ENCODE results near the gene CHST11. TPM values are rescaled to one million over a fixed set of nuclear protein-coding genes. Genes with fewer than 3 reads are reported as not detected.

The CHST11 gene
- total and polyA plus RNA-seq, 9 of the 15 experiments (the other 6 are each of a cell fraction or from before 2014, with no cell fraction given), result 2.3 to 38.7 (median 15.0) TPM

DNA sequence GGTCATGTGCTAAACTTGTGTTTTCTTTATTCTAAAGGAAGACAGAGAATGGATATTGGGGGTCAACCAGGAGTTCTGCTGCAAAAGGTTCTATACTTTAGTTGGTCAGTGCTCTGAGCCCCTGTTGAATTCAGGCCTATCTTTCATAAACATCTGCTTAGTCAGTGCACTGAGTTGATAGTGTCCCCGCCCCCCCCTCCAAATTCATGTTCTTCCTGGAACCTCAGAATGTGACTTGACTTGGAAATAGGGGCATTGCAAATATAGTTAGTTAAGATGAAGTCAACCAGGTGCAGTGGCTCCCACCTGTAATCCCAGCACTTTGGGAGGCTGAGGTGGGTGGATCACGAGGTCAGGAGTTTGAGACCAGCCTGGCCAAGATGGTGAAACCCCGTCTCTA is 23.3 kb downstream of the CHST11 start (continued):
- 0 out of 2 replicates have a peak, but pooled peaks have one; percentile 32 for TF ChIP-seq JUND (IDR thresholded peaks at IDR 0.05; ENCODE audit: borderline replicate concordance, low read depth, low read length)
- peak; percentile 25; the same call in 1 of the 3 replicates for TF ChIP-seq JUND (tag; IDR thresholded peaks at IDR 0.05; ENCODE audit: borderline replicate concordance, low read depth, low read length)
- TF ChIP-seq, protein P1, sequence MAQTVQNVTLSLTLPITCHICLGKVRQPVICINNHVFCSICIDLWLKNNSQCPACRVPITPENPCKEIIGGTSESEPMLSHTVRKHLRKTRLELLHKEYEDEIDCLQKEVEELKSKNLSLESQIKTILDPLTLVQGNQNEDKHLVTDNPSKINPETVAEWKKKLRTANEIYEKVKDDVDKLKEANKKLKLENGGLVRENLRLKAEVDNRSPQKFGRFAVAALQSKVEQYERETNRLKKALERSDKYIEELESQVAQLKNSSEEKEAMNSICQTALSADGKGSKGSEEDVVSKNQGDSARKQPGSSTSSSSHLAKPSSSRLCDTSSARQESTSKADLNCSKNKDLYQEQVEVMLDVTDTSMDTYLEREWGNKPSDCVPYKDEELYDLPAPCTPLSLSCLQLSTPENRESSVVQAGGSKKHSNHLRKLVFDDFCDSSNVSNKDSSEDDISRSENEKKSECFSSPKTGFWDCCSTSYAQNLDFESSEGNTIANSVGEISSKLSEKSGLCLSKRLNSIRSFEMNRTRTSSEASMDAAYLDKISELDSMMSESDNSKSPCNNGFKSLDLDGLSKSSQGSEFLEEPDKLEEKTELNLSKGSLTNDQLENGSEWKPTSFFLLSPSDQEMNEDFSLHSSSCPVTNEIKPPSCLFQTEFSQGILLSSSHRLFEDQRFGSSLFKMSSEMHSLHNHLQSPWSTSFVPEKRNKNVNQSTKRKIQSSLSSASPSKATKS (CRISPR knock-in tag; IDR thresholded peaks at IDR 0.05), result no peak
- TF ChIP-seq GTF3C2 (IDR thresholded peaks at IDR 0.05; ENCODE audit: borderline replicate concordance, extremely low read depth, insufficient read length), result no peak
- no peak for TF ChIP-seq KAT8 (IDR thresholded peaks at IDR 0.05; ENCODE audit: low read depth)
- TF ChIP-seq RFX1 (IDR thresholded peaks at IDR 0.05), result no peak
- TF ChIP-seq CBFA2T3 (IDR thresholded peaks at IDR 0.05), result peak; percentile 70
- peak; percentile 47 for TF ChIP-seq TCF3 (CRISPR knock-in tag; IDR thresholded peaks at IDR 0.05)
- no peak for TF ChIP-seq ADNP (tag; IDR thresholded peaks at IDR 0.05)
- TF ChIP-seq ZBTB12 (CRISPR knock-in tag; IDR thresholded peaks at IDR 0.05), result no peak
- no peak for TF ChIP-seq WHSC1 (IDR thresholded peaks at IDR 0.05; ENCODE audit: low read length)
- TF ChIP-seq HSF4 (CRISPR knock-in tag; IDR thresholded peaks at IDR 0.05; ENCODE audit: borderline replicate concordance), result no peak
- TF ChIP-seq CBX1 (IDR thresholded peaks at IDR 0.05; ENCODE audit: low read depth), result no peak
- TF ChIP-seq ZNF445 (CRISPR knock-in tag; IDR thresholded peaks at IDR 0.05; ENCODE audit: low read depth), result no peak
- TF ChIP-seq MTA3 (IDR thresholded peaks at IDR 0.05; ENCODE audit: borderline replicate concordance), result 0 out of 2 replicates have a peak, but pooled peaks have one; percentile 31
- no peak for TF ChIP-seq ZNF717 (CRISPR knock-in tag; IDR thresholded peaks at IDR 0.05)
- TF ChIP-seq STAT6 (CRISPR knock-in tag; IDR thresholded peaks at IDR 0.05), result no peak
- no peak for TF ChIP-seq SMARCB1 (IDR thresholded peaks at IDR 0.05; ENCODE audit: insufficient read length, low read depth)
- TF ChIP-seq ZNF583 (CRISPR knock-in tag; IDR thresholded peaks at IDR 0.05), result no peak
- TF ChIP-seq PHF21A (IDR thresholded peaks at IDR 0.05; ENCODE audit: borderline replicate concordance, low read depth), result no peak
